Measurements from ENCODE around the gene GSTK1. TPM values are rescaled to one million over a fixed set of nuclear protein-coding genes. Genes with fewer than 3 reads are reported as not detected.

The GSTK1 gene
- total and polyA plus RNA-seq, 2 of the 8 experiments (the other 6 are each of a cell fraction or from before 2014, with no cell fraction given) = 25.5 to 32.5 TPM

DNA sequence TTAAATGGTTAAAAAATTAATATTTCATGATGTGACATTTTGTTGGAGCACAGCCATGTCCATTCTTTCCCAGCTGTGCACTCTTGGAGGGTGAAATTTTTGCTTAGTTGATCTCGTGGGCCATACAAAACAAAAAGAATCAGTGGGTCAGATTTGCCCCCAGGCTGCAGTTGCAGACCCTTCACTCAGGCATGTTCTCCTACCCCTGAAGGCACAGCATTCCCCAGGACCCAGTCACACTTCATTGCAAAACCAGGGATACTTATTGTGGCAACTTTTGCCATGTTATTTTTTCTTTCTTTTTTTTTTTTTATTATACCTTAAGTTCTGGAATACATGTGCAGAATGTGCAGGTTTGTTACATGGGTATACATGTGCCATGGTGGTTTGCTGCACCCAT lies 35.4 kb upstream of the GSTK1 start:
- Histone ChIP-seq H3K79me1 (ENCODE audit: low read depth, low read length) (no peaks in the 10 kb centered on the region), H2BK5ac (ENCODE audit: low read depth, low read length) (no peak overlapping the region), H3K23me2 (ENCODE audit: low read depth, low read length) (peaks cover 11% of the 10 kb centered on the region; the same call in 1 of the 2 replicates), H2AFZ (ENCODE audit: low read length) (no peak overlapping the region), H3K18ac (ENCODE audit: extremely low read depth, low read length) (no peak overlapping the region), H2BK120ac (replicated peaks; ENCODE audit: low read depth, low read length) (no peak overlapping the region), H3K56ac (replicated peaks; ENCODE audit: insufficient read length, low read depth, low read length) (no peak overlapping the region), H3K27ac (ENCODE audit: low read depth, low read length) (no peak overlapping the region), H2BK15ac (ENCODE audit: low read length) (no peak overlapping the region), H3K27me3 (replicated peaks in 1 of 4; ENCODE audit: control insufficient read depth in 3 of 4, extremely low read depth in 1 of 4, insufficient read depth in 3 of 4, low read length in 3 of 4) (no peaks in the 10 kb centered on the region), H2BK12ac (ENCODE audit: low read depth, low read length) (no peak overlapping the region), H3K4me1 (replicated peaks in 1 of 4; ENCODE audit: control insufficient read depth in 3 of 4, insufficient read depth in 4 of 4, low read length in 3 of 4) (peaks cover 0 to 2% (median 0%) of the 10 kb centered on the region in 4 experiments; a peak in 1 of 7 replicates), H3K4me3 (ENCODE audit: extremely low read depth in 1 of 4, insufficient read depth in 2 of 4, low read depth in 3 of 4, low read length in 4 of 4) (no peak overlapping the region), H4K91ac (replicated peaks; ENCODE audit: insufficient read length, low read length) (no peak overlapping the region), H3K4ac (replicated peaks; ENCODE audit: insufficient read length, low read depth, low read length) (no peak overlapping the region), H2BK20ac (ENCODE audit: low read length) (no peak overlapping the region), H3K79me2 (ENCODE audit: control insufficient read depth in 1 of 2, insufficient read depth in 2 of 2, low read length in 2 of 2) (peaks cover 0 to 8% of the 10 kb centered on the region in 2 experiments; a peak in 1 of 4 replicates), H3K4me2 (ENCODE audit: insufficient read depth in 1 of 2, low read depth in 2 of 2, low read length in 2 of 2) (no peak overlapping the region), H3K14ac (ENCODE audit: insufficient read length) (no peak overlapping the region), H3K9ac (replicated peaks in 1 of 4; ENCODE audit: extremely low read depth in 1 of 4, low read depth in 3 of 4, low read length in 3 of 4) (no peak overlapping the region), H3K23ac (ENCODE audit: insufficient read length) (no peak overlapping the region), H4K5ac (ENCODE audit: insufficient read length, low read depth, low read length) (no peak overlapping the region), H3K36me3 (ENCODE audit: control insufficient read depth in 2 of 4, insufficient read depth in 4 of 4, low read length in 3 of 4) (no peaks in the 10 kb centered on the region), H4K20me1 (replicated peaks in 1 of 2; ENCODE audit: control insufficient read depth in 1 of 2, insufficient read depth in 2 of 2, low read length in 2 of 2) (peaks cover 0 to 9% of the 10 kb centered on the region in 2 experiments), H4K8ac (ENCODE audit: extremely low read depth, insufficient read depth, low read length) (no peak overlapping the region), H3K9me3 (ENCODE audit: insufficient read depth in 2 of 2, low read depth in 1 of 2, low read length in 1 of 2) (no peaks in the 10 kb centered on the region), H2AK5ac (ENCODE audit: low read depth, low read length) (no peak overlapping the region)
- DNase-seq (ENCODE audit: low read depth in 1 of 2, low spot score in 2 of 2) (no peak), FAIRE-seq (no peak)
- WGBS, 2 experiments (ENCODE audit: extremely low coverage in 1 of 2, insufficient coverage in 1 of 2, insufficient read length in 1 of 2, insufficient replicate concordance in 2 of 2, low coverage in 1 of 2, low lambda C conversion rate in 2 of 2, missing lambda C conversion rate in 1 of 2) = 83% methylated on average over 1 of the region's 1 CpG; no CpG with 5 or more reads in 1 of the 2 experiments
- POLR2A ChIA-PET (ENCODE audit: partially characterized antibody) = no interaction called here
- no peak for TF ChIP-seq KDM4A (IDR thresholded peaks at IDR 0.05; ENCODE audit: low read depth, low read length, severe bottlenecking)
- no peak for TF ChIP-seq RNF2 (IDR thresholded peaks at IDR 0.05; ENCODE audit: borderline replicate concordance, low read depth, low read length, missing control alignments, poor library complexity, severe bottlenecking)
- TF ChIP-seq EGR1 (IDR thresholded peaks at IDR 0.05; ENCODE audit: borderline replicate concordance, low read depth, low read length) = no peak
- no peak for TF ChIP-seq SUZ12 (IDR thresholded peaks at IDR 0.05; ENCODE audit: low read length)
- TF ChIP-seq, protein P1, sequence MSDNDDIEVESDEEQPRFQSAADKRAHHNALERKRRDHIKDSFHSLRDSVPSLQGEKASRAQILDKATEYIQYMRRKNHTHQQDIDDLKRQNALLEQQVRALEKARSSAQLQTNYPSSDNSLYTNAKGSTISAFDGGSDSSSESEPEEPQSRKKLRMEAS (IDR thresholded peaks at IDR 0.05) = no peak
- CTCF ChIA-PET (ENCODE audit: partially characterized antibody) = interaction anchor here (0.8 to 2.8 kb wide), 6 partner anchors 11 to 302 kb away, joined by 3 to 14 read pairs (median 6); no protein-coding TSS in a partner anchor
